Left lung (tissue), 10 donors: ENCODE results near the gene RIMS4. TPM values are rescaled to one million over a fixed set of nuclear protein-coding genes. Genes with fewer than 3 reads are reported as not detected.

ENCODE experiments used
- ATAC-seq: fragments of 200-7000 bp; cut with Tn5 transposase; one replicate; pipeline ENCODE4 v1.9.1; 2020; ENCODE audit warnings: moderate library complexity
- DNase-seq, 4 donors: peaks; one replicate each; pipeline ENCODE4 v3.0.0-alpha.2; 2013 to 2020
- H3K27ac ChIP-seq, 2 donors: fragments of 200-600 bp; sonication (generic) in 1 of 2; one replicate each; pipeline versions ENCODE4 v1.5.0 to v1.8.0; 2020 to 2021
- H3K27me3 ChIP-seq, 2 donors: fragments of 200-600 bp; sonication (generic) in 1 of 2; one replicate each; pipeline versions ENCODE4 v1.5.0 to v1.8.0; 2020 to 2021
- H3K36me3 ChIP-seq, 2 donors: fragments of 200-600 bp; sonication (generic) in 1 of 2; one replicate each; pipeline versions ENCODE4 v1.5.0 to v1.8.0; 2020 to 2021
- H3K4me1 ChIP-seq, 2 donors: fragments of 200-600 bp; one replicate each; pipeline ENCODE4 v1.8.0; 2021
- H3K4me3 ChIP-seq, 2 donors: fragments of 200-600 bp; sonication (generic) in 1 of 2; one replicate each; pipeline versions ENCODE4 v1.5.0 to v1.8.0; 2020 to 2021; ENCODE audit warnings: mild to moderate bottlenecking in 1 of 2
- H3K9me3 ChIP-seq, 2 donors: fragments of 200-600 bp; sonication (generic) in 1 of 2; one replicate each; pipeline versions ENCODE4 v1.5.0 to v1.8.0; 2020 to 2021
- CTCF ChIP-seq, 2 donors: fragments of 200-600 bp; sonication (generic) in 1 of 2; IDR thresholded peaks; one replicate each; pipeline versions ENCODE4 v1.5.0 to v1.8.0; 2021; ENCODE audit warnings: antibody characterized with exemption in 2 of 2
- intact Hi-C, 2 donors: fragments of 100-400 bp; cut with DNase I; formaldehyde crosslinking; loops; one replicate each; pipeline versions ENCODE4 v1.11.2 to v1.14.2; 2022
- polyA plus RNA-seq, 6 donors: library from polyadenylated mRNA; unstranded; fragments of 120-200 nt; gene quantifications; one replicate each; pipeline ENCODE4 v1.2.1, GENCODE V29; 2013; ENCODE audit not compliant: insufficient read length in 6 of 6
- total RNA-seq, 2 donors: library from RNA; stranded (reverse); fragmentation: NEBNext Ultra II Directional; extraction: Animal tissue kit (Norgen Biotek cat#: 25700); gene quantifications; one replicate each; pipeline ENCODE4 v1.2.1, GENCODE V29; 2021
- donor health status: DM: no; HTN: yes; CAD: no.
- donor health status: DM: no; HTN: no; CAD: no.

Gene RIMS4
- total and polyA plus RNA-seq, 8 donors = 0.47 to 6.3 (median 4.1) TPM

GRCh38 chr20:44747166-44748004, 63.0 kb downstream of the RIMS4 start:
- Histone ChIP-seq H3K36me3 (no peaks in the 10 kb centered on the region), H3K4me1 (peaks cover 20 to 25% of the 10 kb centered on the region in 2 donors), H3K27ac (no peak overlapping the region), H3K27me3 (peaks cover 0 to 56% of the 10 kb centered on the region in 2 donors), H3K4me3 (no peak overlapping the region), H3K9me3 (no peaks in the 10 kb centered on the region)
- intact Hi-C loops = no loop called here
- ATAC-seq (peak; percentile 89), DNase-seq (peak in 3 of 4 donors; percentile 72 to 87 (median 72))
- TF ChIP-seq CTCF (IDR thresholded peaks at IDR 0.05) = peak; percentile 44 to 64

DNA sequence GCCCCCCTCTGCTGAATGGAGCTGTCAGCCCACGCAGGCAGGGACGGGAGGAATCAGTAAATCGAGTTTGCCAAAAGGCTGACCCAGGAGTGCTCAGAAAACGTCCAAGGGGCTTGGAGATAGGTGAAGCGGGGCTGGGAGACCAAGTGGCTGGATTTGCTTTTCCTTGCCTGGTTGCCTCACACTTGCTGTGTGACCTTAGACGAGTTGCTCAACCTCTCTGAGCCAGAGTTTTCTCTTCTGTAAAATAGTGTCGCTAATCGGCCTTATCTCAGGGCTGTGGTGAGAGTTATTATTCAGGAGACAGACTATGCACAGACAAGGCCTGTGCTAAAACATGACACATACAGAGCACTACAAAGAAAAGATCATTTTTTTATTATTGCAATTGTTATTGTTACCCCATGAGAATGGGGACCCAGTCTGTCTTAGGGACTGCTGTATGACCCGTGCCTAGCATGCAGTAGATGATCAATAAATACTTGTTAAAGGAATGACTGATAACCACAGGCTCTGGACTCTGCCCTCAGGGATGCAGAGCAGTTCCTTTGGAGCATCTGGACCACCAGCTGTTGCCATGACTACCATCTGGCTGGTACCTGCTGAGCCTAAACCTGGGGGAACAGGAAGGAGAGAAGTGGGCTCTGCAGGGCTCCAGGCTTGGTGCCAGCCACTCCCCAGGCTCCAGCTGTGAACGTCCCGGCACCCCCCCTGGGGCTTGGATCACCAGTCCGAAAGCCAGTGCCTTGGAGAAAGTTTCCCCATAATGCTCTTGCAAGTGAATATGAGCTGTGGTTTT, 63.8 kb downstream of the RIMS4 start:
- peak; percentile 16 for ATAC-seq
- no peaks in the 10 kb centered on the region for H3K9me3 ChIP-seq
- intact Hi-C loops = no loop called here
- H3K4me3 ChIP-seq = peak overlapping the region; percentile 35 to 39
- H3K36me3 ChIP-seq = no peaks in the 10 kb centered on the region
- peaks cover 20 to 25% of the 10 kb centered on the region in 2 donors for H3K4me1 ChIP-seq
- no peak overlapping the region for H3K27ac ChIP-seq
- H3K27me3 ChIP-seq = peaks cover 0 to 49% of the 10 kb centered on the region in 2 donors
- TF ChIP-seq CTCF (IDR thresholded peaks at IDR 0.05) = no peak
- peak in 1 of 4 donors; percentile 36 for DNase-seq

DNA sequence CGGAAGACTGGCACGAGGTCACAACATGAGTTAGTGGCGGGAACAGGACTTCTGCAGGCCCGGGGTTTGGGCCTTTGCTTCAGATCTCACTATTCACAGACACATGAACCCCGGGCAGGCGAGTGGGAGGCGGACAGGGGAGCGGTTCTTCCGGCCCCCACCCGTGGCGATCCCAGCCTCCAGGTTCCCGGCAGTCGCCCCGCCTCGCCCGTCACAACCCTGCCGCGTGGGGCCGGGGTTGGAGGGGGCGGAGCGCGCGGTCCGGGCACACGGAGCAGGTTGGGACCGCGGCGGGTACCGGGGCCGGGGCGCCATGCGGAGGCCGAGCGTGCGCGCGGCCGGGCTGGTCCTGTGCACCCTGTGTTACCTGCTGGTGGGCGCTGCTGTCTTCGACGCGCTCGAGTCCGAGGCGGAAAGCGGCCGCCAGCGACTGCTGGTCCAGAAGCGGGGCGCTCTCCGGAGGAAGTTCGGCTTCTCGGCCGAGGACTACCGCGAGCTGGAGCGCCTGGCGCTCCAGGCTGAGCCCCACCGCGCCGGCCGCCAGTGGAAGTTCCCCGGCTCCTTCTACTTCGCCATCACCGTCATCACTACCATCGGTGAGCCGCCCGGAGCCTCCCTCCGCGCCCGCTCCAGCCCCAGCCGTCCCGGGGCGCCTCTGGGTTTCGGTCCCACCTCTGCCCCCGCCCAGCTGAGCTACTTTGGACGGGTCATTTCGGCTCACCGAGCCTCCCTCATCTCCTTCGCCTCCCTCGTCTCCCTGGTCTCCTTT, 64.6 kb downstream of the RIMS4 start, which contains the start of gene KCNK15:
KCNK15 (plus strand) TSS at position 268 of the 769 bp plus-strand sequence; CDS start at position 314, 46 bp downstream.
- H3K9me3 ChIP-seq = no peaks in the 10 kb centered on the region

GRCh38 chr20:44745122-44745597, 65.2 kb downstream of the RIMS4 start:
- H3K4me1 ChIP-seq = peaks cover 18 to 25% of the 10 kb centered on the region in 2 donors
- no peak for TF ChIP-seq CTCF (IDR thresholded peaks at IDR 0.05)
- no peak for ATAC-seq
- no peak overlapping the region for H3K27ac ChIP-seq
- H3K9me3 ChIP-seq = no peaks in the 10 kb centered on the region
- no peak for DNase-seq
- H3K27me3 ChIP-seq = peaks cover 0 to 35% of the 10 kb centered on the region in 2 donors
- no peaks in the 10 kb centered on the region for H3K36me3 ChIP-seq
- no peak overlapping the region for H3K4me3 ChIP-seq
- intact Hi-C loops = no loop called here

More for the DNA sequence above, 64.6 kb downstream of the RIMS4 start, which contains the start of gene KCNK15:
- peaks cover 20 to 25% of the 10 kb centered on the region in 2 donors for H3K4me1 ChIP-seq
- intact Hi-C loops = no loop called here
- TF ChIP-seq CTCF (IDR thresholded peaks at IDR 0.05) = no peak
- peak; percentile 45 for ATAC-seq
- no peak within 1 kb of the TSS for H3K27ac ChIP-seq
- peaks cover 0 to 41% of the 10 kb centered on the region in 2 donors for H3K27me3 ChIP-seq
- DNase-seq = peak in 1 of 4 donors; percentile 81
- no peaks in the 10 kb centered on the region for H3K36me3 ChIP-seq
- peak within 1 kb of the TSS; percentile 35 to 39 for H3K4me3 ChIP-seq
